G401.6 (cell line): ENCODE measurements around the gene GCLC.

Experiments used
- FAIRE-seq: peaks from 2 replicates; lab custom pipeline; 2012; peaks lifted over from hg19 to GRCh38; lab: Jason Lieb, UNC

GCLC gene

DNA sequence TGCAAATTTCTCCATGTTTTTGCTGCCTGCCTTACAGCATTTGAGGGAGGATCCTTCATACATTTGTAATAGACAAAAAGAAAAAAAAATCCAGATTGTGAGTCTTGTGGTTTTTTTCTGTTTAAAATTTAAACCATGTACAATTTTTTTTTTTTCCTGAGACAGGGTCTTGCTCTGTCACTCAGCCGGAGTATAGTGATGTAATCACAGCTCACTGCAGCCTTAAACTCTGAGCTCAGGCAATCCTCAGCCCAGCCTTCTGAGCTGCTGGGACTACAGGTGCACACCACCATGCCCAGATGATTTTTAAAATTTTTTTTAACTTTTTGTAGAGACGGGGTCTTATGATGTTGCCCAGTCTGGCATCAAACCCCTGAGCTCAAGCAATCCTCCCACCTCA is 97.0 kb downstream of the GCLC start:
- no peak for FAIRE-seq
